ENCODE measurements around the gene SHTN1. TPM values are rescaled to one million over a fixed set of nuclear protein-coding genes. Genes with fewer than 3 reads are reported as not detected.

Gene SHTN1
- total RNA-seq, 4 donors from 2014 or later: 16.8 to 45.8 (median 20.4) TPM

DNA sequence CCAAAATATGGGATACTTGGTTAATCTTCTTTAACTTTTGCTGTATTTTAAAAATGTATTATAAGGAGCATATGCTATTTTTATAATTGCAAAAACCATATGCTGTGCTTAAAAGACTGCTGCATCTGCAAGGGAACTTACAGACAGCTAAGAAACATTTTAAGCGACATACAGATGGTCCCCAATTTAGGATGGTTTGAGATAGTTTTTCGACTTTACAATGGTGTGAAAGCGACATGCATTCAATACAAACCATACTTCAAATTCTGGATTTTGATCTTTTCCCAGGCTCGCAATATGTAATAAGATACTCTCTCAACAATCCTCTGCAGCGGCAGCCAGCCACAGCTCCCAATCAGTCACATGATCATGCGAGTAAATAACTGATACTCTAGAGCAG is 73.2 kb downstream of the SHTN1 start:
- H3K27me3 ChIP-seq: no peaks in the 10 kb centered on the region
- H3K4me1 ChIP-seq: no peaks in the 10 kb centered on the region
- H3K4me3 ChIP-seq: no peak overlapping the region
- TF ChIP-seq EP300 (IDR thresholded peaks at IDR 0.05; ENCODE audit: low read depth) (no peak), POLR2A (IDR thresholded peaks at IDR 0.05) (no peak), POLR2AphosphoS5 (IDR thresholded peaks at IDR 0.05) (no peak)
- TF ChIP-seq, protein P1, sequence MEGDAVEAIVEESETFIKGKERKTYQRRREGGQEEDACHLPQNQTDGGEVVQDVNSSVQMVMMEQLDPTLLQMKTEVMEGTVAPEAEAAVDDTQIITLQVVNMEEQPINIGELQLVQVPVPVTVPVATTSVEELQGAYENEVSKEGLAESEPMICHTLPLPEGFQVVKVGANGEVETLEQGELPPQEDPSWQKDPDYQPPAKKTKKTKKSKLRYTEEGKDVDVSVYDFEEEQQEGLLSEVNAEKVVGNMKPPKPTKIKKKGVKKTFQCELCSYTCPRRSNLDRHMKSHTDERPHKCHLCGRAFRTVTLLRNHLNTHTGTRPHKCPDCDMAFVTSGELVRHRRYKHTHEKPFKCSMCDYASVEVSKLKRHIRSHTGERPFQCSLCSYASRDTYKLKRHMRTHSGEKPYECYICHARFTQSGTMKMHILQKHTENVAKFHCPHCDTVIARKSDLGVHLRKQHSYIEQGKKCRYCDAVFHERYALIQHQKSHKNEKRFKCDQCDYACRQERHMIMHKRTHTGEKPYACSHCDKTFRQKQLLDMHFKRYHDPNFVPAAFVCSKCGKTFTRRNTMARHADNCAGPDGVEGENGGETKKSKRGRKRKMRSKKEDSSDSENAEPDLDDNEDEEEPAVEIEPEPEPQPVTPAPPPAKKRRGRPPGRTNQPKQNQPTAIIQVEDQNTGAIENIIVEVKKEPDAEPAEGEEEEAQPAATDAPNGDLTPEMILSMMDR (IDR thresholded peaks at IDR 0.05): no peak
- DNase-seq: no peak
- peaks cover 0 to 9% (median 0%) of the 10 kb centered on the region in 4 donors for H3K36me3 ChIP-seq
- H3K9me3 ChIP-seq: no peaks in the 10 kb centered on the region
- in situ Hi-C loops (cut with MboI; ENCODE audit: low pct_ligation_motif_present in 1 of 4, low pct_unique_long_range_greater_than_20kb in 1 of 4, low sequenced_read_pairs in 3 of 4) (no loop called here), intact Hi-C loops (cut with DNase I; ENCODE audit: low total_unique reads) (no loop called here)
- no peak overlapping the region for H3K27ac ChIP-seq
- 92 to 98% methylated on average over 5 to 6 of the region's 6 CpGs for WGBS, 2 donors (ENCODE audit: low coverage in 1 of 2)

DNA sequence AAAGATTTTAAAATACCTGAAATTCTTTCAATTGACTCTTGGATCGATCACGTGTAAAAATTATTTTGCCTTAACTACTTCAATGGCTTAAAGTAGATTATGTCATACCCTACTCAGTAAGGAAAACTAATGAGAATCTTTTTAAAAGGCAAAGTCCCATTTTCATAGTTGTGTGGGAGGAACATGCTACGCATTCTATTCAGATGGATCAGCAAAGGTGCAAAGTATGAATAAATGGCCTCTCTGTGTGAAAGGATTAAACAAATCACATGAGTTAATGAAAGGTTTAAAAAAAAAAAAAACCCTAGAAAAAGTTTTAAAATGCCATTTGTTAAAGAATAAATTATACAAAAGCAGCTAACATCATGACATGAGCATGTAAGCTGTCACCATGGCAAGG is 78.6 kb downstream of the SHTN1 start:
- Histone ChIP-seq H3K36me3 (peaks cover 0 to 9% (median 0%) of the 10 kb centered on the region in 4 donors), H3K9me3 (no peaks in the 10 kb centered on the region), H3K4me1 (no peaks in the 10 kb centered on the region), H3K4me3 (no peak overlapping the region), H3K27ac (no peak overlapping the region), H3K27me3 (no peaks in the 10 kb centered on the region)
- in situ Hi-C loops (cut with MboI; ENCODE audit: low pct_ligation_motif_present in 1 of 4, low pct_unique_long_range_greater_than_20kb in 1 of 4, low sequenced_read_pairs in 3 of 4) (no loop called here), intact Hi-C loops (cut with DNase I; ENCODE audit: low total_unique reads) (no loop called here)
- TF ChIP-seq, protein P1 (IDR thresholded peaks at IDR 0.05): no peak
- TF ChIP-seq EP300 (IDR thresholded peaks at IDR 0.05; ENCODE audit: low read depth): no peak
- no peak for TF ChIP-seq POLR2A (IDR thresholded peaks at IDR 0.05)
- no peak for TF ChIP-seq POLR2AphosphoS5 (IDR thresholded peaks at IDR 0.05)
- WGBS, 2 donors (ENCODE audit: low coverage in 1 of 2): 94 to 97% methylated on average over 3 of the region's 3 CpGs
- no peak for DNase-seq

- no peak overlapping the region for H3K4me3 ChIP-seq
Measured at GRCh38 chr10:116925056-116925455, 79.9 kb downstream of the SHTN1 start.

DNA sequence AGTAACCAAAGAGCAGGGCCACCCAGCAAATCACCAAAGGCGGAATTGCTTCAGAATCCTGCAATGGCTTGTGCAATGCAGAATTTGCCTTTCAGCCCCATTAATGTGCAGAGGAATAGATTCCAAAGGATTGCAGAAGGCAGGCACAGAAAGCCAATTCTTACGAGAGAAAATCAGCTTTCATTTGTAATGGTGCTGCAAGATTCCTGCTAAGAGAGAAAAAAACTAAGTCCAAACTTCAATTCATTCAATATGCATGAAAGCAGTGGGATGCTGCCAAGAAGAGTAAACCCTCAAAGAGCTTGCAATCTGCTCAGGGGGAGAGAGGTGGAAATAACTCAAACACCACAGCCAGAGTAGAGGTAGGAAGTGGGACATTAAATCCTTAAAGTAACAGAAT is 85.3 kb downstream of the SHTN1 start:
- no peaks in the 10 kb centered on the region for H3K4me1 ChIP-seq
- intact Hi-C loops (cut with DNase I; ENCODE audit: low total_unique reads): no loop called here
- in situ Hi-C loops (cut with MboI; ENCODE audit: low pct_ligation_motif_present in 1 of 4, low pct_unique_long_range_greater_than_20kb in 1 of 4, low sequenced_read_pairs in 3 of 4): no loop called here
- no peak overlapping the region for H3K4me3 ChIP-seq
- H3K9me3 ChIP-seq: no peaks in the 10 kb centered on the region
- WGBS, 2 donors (ENCODE audit: low coverage in 1 of 2): 48 to 100% methylated on average over 1 to 2 of the region's 2 CpGs
- TF ChIP-seq POLR2A (IDR thresholded peaks at IDR 0.05) (no peak), EP300 (IDR thresholded peaks at IDR 0.05; ENCODE audit: low read depth) (no peak), POLR2AphosphoS5 (IDR thresholded peaks at IDR 0.05) (no peak)
- TF ChIP-seq, protein P1 (IDR thresholded peaks at IDR 0.05): no peak
- no peaks in the 10 kb centered on the region for H3K27me3 ChIP-seq
- no peak for DNase-seq
- H3K36me3 ChIP-seq: no peaks in the 10 kb centered on the region
- no peak overlapping the region for H3K27ac ChIP-seq

More at GRCh38 chr10:116925056-116925455, 79.9 kb downstream of the SHTN1 start:
- peaks cover 0 to 9% (median 0%) of the 10 kb centered on the region in 4 donors for H3K36me3 ChIP-seq
- TF ChIP-seq POLR2A (IDR thresholded peaks at IDR 0.05) (no peak), POLR2AphosphoS5 (IDR thresholded peaks at IDR 0.05) (no peak), EP300 (IDR thresholded peaks at IDR 0.05; ENCODE audit: low read depth) (no peak)
- TF ChIP-seq, protein P1 (IDR thresholded peaks at IDR 0.05): no peak
- WGBS, 2 donors (ENCODE audit: low coverage in 1 of 2): 73 to 94% methylated on average over 1 to 3 of the region's 3 CpGs
- H3K27me3 ChIP-seq: no peaks in the 10 kb centered on the region
- H3K4me1 ChIP-seq: no peaks in the 10 kb centered on the region
- no peaks in the 10 kb centered on the region for H3K9me3 ChIP-seq
- no peak for DNase-seq
- intact Hi-C loops (cut with DNase I; ENCODE audit: low total_unique reads): no loop called here
- no peak overlapping the region for H3K27ac ChIP-seq
- in situ Hi-C loops (cut with MboI; ENCODE audit: low pct_ligation_motif_present in 1 of 4, low pct_unique_long_range_greater_than_20kb in 1 of 4, low sequenced_read_pairs in 3 of 4): no loop called here
